Thymus (tissue), 11 donors: ENCODE results near the gene ABCC6. TPM values are rescaled to one million over a fixed set of nuclear protein-coding genes. Genes with fewer than 3 reads are reported as not detected.

Experiments
- DNase-seq, 9 donors: peaks; one replicate each; pipeline ENCODE4 v3.0.0-alpha.2; 2013; ENCODE audit warnings: low spot score in 9 of 9, low read depth in 6 of 9, missing footprints in 1 of 9
- H3K27ac ChIP-seq, 2 donors: one replicate each; pipeline ENCODE4 v1.5.1; 2013; ENCODE audit warnings: control low read depth in 1 of 2, low read depth in 1 of 2, low read length in 1 of 2, mild to moderate bottlenecking in 1 of 2, moderate library complexity in 1 of 2
- H3K27me3 ChIP-seq, 2 donors: one replicate each; pipeline ENCODE4 v1.5.1; 2013; ENCODE audit warnings: low read length in 1 of 2; ENCODE audit not compliant: control insufficient read depth in 2 of 2, insufficient read depth in 1 of 2
- H3K36me3 ChIP-seq, 2 donors: one replicate each; pipeline ENCODE4 v1.5.1; 2013; ENCODE audit warnings: low read length in 1 of 2, mild to moderate bottlenecking in 1 of 2, moderate library complexity in 1 of 2; ENCODE audit not compliant: control insufficient read depth in 2 of 2, insufficient read depth in 2 of 2
- H3K4me1 ChIP-seq, 2 donors: one replicate each; pipeline ENCODE4 v1.5.1; 2013; ENCODE audit warnings: low read length in 2 of 2; ENCODE audit not compliant: control insufficient read depth in 2 of 2, insufficient read depth in 2 of 2
- H3K4me3 ChIP-seq, 2 donors: one replicate each; pipeline ENCODE4 v1.5.1; 2013; ENCODE audit warnings: low read length in 2 of 2, control low read depth in 1 of 2, mild to moderate bottlenecking in 1 of 2
- H3K9me3 ChIP-seq, 2 donors: one replicate each; pipeline ENCODE4 v1.5.1; 2013; ENCODE audit warnings: low read length in 1 of 2, mild to moderate bottlenecking in 1 of 2; ENCODE audit not compliant: control insufficient read depth in 2 of 2, insufficient read depth in 1 of 2
- WGBS: extraction: QIAGEN DNeasy Blood & Tissue Kit; methylation state at CpG from one replicate; pipeline ENCODE4 v1.1.7; 2013; 5-methylcytosine and 5-hydroxymethylcytosine counted together
- polyA plus RNA-seq: library from polyadenylated mRNA; stranded (reverse); fragments of 200-250 nt; gene quantifications from one replicate; pipeline ENCODE4 v1.2.3, GENCODE V29; 2013
- total RNA-seq: library from RNA; stranded (reverse); fragments of 120-200 nt; gene quantifications from one replicate; pipeline ENCODE4 v1.2.4, GENCODE V29; 2013
- donor health status: healthy.

Gene ABCC6
- total and polyA plus RNA-seq, 2 donors = 0.09 to 0.62 TPM

GRCh38 chr16:16139061-16139460 is 84.2 kb downstream of the ABCC6 start:
- Histone ChIP-seq H3K4me3 (no peak overlapping the region), H3K36me3 (peaks cover 78 to 87% of the 10 kb centered on the region in 2 donors), H3K27ac (no peak overlapping the region), H3K27me3 (no peaks in the 10 kb centered on the region), H3K4me1 (no peaks in the 10 kb centered on the region), H3K9me3 (no peaks in the 10 kb centered on the region)
- DNase-seq = no peak
- WGBS = 99% methylated on average over 10 of the region's 10 CpGs

GRCh38 chr16:16138034-16138635 is 85.2 kb downstream of the ABCC6 start:
- DNase-seq = no peak
- 98% methylated on average over 15 of the region's 15 CpGs for WGBS
- no peak overlapping the region for H3K4me3 ChIP-seq

GRCh38 chr16:16137110-16137509 is 86.2 kb downstream of the ABCC6 start:
- 97% methylated on average over 8 of the region's 8 CpGs for WGBS
- H3K36me3 ChIP-seq = peaks cover 74 to 80% of the 10 kb centered on the region in 2 donors

More at GRCh38 chr16:16138034-16138635, 85.2 kb downstream of the ABCC6 start:
- H3K27me3 ChIP-seq = no peaks in the 10 kb centered on the region
- peaks cover 77 to 79% of the 10 kb centered on the region in 2 donors for H3K36me3 ChIP-seq
- no peak overlapping the region for H3K27ac ChIP-seq
- H3K4me1 ChIP-seq = no peaks in the 10 kb centered on the region
- no peaks in the 10 kb centered on the region for H3K9me3 ChIP-seq

GRCh38 chr16:16136588-16136987 is 86.7 kb downstream of the ABCC6 start:
- H3K27me3 ChIP-seq = no peaks in the 10 kb centered on the region
- WGBS = 98% methylated on average over 6 of the region's 6 CpGs
- peaks cover 76 to 80% of the 10 kb centered on the region in 2 donors for H3K36me3 ChIP-seq
- no peak overlapping the region for H3K27ac ChIP-seq
- H3K4me1 ChIP-seq = no peaks in the 10 kb centered on the region
- no peak overlapping the region for H3K4me3 ChIP-seq
- no peaks in the 10 kb centered on the region for H3K9me3 ChIP-seq
- no peak for DNase-seq

More at GRCh38 chr16:16137110-16137509, 86.2 kb downstream of the ABCC6 start:
- Histone ChIP-seq H3K27me3 (no peaks in the 10 kb centered on the region), H3K9me3 (no peaks in the 10 kb centered on the region), H3K27ac (no peak overlapping the region), H3K4me3 (no peak overlapping the region), H3K4me1 (no peaks in the 10 kb centered on the region)
- DNase-seq = no peak

GRCh38 chr16:16133943-16134604 is 89.2 kb downstream of the ABCC6 start:
- DNase-seq = no peak
- Histone ChIP-seq H3K9me3 (no peaks in the 10 kb centered on the region), H3K27me3 (no peaks in the 10 kb centered on the region), H3K4me3 (no peak overlapping the region), H3K36me3 (peaks cover 66% of the 10 kb centered on the region in 2 donors), H3K4me1 (no peaks in the 10 kb centered on the region), H3K27ac (no peak overlapping the region)
- WGBS = 98% methylated on average over 21 of the region's 21 CpGs

- WGBS = 99% methylated on average over 15 of the region's 15 CpGs
- H3K9me3 ChIP-seq = no peaks in the 10 kb centered on the region
- no peaks in the 10 kb centered on the region for H3K27me3 ChIP-seq
- no peak for DNase-seq
- H3K36me3 ChIP-seq = peaks cover 49 to 55% of the 10 kb centered on the region in 2 donors
- no peak overlapping the region for H3K4me3 ChIP-seq
- H3K4me1 ChIP-seq = no peaks in the 10 kb centered on the region
- H3K27ac ChIP-seq = no peak overlapping the region
Measured at GRCh38 chr16:16131659-16132058, 91.6 kb downstream of the ABCC6 start.

GRCh38 chr16:16131204-16131603 is 92.1 kb downstream of the ABCC6 start:
- H3K4me3 ChIP-seq = no peak overlapping the region
- H3K27ac ChIP-seq = no peak overlapping the region
- H3K4me1 ChIP-seq = no peaks in the 10 kb centered on the region
- H3K36me3 ChIP-seq = peaks cover 45 to 50% of the 10 kb centered on the region in 2 donors
- H3K9me3 ChIP-seq = no peaks in the 10 kb centered on the region
- no peak for DNase-seq
- 98% methylated on average over 3 of the region's 3 CpGs for WGBS
- H3K27me3 ChIP-seq = no peaks in the 10 kb centered on the region

- peak; percentile 24 to 71 (median 46) for DNase-seq
- Histone ChIP-seq H3K36me3 (peaks cover 55 to 61% of the 10 kb centered on the region in 2 donors), H3K27me3 (no peaks in the 10 kb centered on the region), H3K4me1 (no peaks in the 10 kb centered on the region), H3K9me3 (peaks cover 6 to 10% of the 10 kb centered on the region in 2 donors), H3K4me3 (no peak overlapping the region), H3K27ac (no peak overlapping the region)
- 37% methylated on average over 11 of the region's 11 CpGs for WGBS
Measured at GRCh38 chr16:16127469-16128116, 95.7 kb downstream of the ABCC6 start.

GRCh38 chr16:16126896-16127295 is 96.4 kb downstream of the ABCC6 start:
- H3K9me3 ChIP-seq = peaks cover 6 to 10% of the 10 kb centered on the region in 2 donors
- 74% methylated on average over 10 of the region's 10 CpGs for WGBS
- no peak overlapping the region for H3K27ac ChIP-seq
- no peaks in the 10 kb centered on the region for H3K27me3 ChIP-seq
- no peak overlapping the region for H3K4me3 ChIP-seq
- H3K36me3 ChIP-seq = peaks cover 58 to 62% of the 10 kb centered on the region in 2 donors
- DNase-seq = no peak
- no peaks in the 10 kb centered on the region for H3K4me1 ChIP-seq
